Epithelial cell of esophagus (primary cell): ENCODE data around the gene TP53RK.
A peak's percentile ranks its signal among the peaks of the same experiment; 100 is the strongest.
"Not testable (repeated sequence)": the region's sequence is repeated elsewhere in the genome, so short reads cannot be mapped to it uniquely, and the experiment has no call there.

Experiments used
- DNase-seq: peaks from one replicate; pipeline ENCODE4 v3.0.0; 2010; ENCODE audit warnings: low read depth
- H3K4me3 ChIP-seq: 2 replicates; pipeline ENCODE4 v1.5.1; 2011; ENCODE audit warnings: mild to moderate bottlenecking, low read length, control low read depth
- CTCF ChIP-seq: IDR thresholded peaks from 2 replicates; pipeline ENCODE4 v1.5.1; 2011; ENCODE audit warnings: low read depth, mild to moderate bottlenecking, low read length, control low read depth, inconsistent platforms; ENCODE audit not compliant: insufficient read depth; ENCODE audit errors: missing control alignments

TP53RK gene

DNA sequence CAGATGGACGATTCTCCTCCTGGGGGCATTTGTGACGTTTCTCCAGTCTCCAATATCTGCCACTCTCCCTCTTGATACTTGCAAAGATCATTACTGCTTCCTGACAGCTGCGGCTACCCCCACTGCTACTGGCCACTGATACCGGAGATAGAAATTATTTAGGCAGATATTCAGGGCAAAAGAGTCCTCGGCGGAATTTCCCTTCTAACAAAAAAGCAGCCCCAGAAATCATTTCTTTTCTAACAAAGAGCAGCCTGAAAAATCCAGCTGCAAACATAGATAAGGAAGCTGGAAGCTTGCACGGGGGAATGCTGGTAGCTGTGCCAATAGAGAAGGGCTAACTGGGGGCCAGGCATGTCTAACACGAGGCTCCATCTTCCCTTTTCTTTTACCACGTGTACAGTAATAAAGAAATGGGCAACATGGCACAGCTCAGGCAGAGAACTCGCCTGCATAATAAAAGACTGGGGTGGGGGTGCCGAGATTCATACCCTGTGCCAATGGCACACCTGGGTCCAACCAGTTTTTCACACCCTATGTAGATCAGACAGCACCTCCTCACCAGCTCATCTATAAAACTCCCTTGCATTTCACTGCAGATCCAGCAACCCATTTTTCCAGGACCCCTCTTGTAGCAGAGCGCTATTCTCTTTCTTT, 6.1 kb downstream of the TP53RK start:
- TF ChIP-seq CTCF, result no peak
- no peak for DNase-seq
- H3K4me3 ChIP-seq, result peak overlapping the region; percentile 70

GRCh38 chr20:46682063-46682821, 7.0 kb downstream of the TP53RK start:
- no peak for TF ChIP-seq CTCF
- no peak overlapping the region for H3K4me3 ChIP-seq
- DNase-seq, result peak; percentile 21

DNA sequence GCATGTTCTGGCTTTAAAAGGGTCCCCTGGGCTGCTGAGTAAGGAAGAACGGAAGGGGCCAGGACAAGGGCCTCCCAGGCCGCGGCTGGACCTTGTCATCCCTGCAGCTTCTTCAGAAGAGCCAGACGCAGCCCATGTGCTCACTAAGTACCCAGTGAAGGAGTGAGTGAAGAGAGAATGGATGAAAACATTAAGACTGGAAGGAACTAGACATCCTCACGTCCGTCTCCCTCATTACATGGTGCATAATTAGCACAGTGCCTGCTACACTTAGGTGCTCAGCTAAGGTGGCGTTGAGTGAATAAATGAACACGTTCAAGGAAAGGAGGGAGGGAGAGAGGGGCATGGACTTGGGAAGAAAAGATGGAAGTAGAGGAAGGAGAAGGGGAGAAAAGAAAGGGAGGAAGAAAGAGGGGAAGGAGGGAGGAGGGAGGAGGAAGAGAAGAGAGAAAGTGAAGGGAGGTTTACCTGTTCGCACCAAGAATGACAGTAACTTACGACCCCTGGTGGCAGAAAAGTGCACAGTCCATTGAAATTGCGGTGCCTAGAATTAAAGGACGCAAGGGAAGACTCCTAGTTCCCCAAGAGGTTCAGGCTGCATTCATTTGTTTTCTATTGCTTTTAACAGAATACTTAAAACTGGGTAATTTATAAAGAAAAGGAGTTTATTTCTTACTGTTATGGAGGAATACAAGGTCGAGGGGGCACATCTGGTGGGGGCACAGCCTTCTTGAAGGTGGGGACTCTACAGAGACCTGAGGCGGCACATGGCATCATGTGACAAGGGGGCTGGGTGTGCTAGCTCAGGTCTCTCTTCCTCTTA, 8.0 kb downstream of the TP53RK start:
- peak; percentile 85 for TF ChIP-seq CTCF
- DNase-seq, result peak; percentile 72
- no peak overlapping the region for H3K4me3 ChIP-seq

- H3K4me3 ChIP-seq, result no peak overlapping the region
- no peak for TF ChIP-seq CTCF
- DNase-seq, result no peak
Measured at GRCh38 chr20:46680684-46681031, 8.6 kb downstream of the TP53RK start.

DNA sequence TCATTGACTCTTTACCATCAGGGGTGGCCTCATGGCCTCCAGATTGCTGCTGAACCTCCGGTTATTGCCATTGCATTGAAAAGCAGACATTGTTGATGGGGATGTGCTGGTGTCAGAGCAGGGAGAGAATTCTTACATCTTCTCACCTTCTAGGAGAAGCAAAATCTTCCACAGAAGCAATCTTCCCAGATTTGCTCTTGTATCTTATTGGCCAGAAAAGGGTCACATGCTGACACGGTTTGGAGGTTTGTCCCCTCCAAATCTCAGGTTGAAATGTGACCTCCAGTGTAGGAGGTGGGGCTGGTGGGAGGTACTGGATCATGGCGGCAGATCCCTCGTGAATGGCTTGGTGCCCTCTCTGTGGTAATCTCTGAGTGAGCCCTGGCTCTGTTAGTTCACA, 10.7 kb downstream of the TP53RK start:
- no peak overlapping the region for H3K4me3 ChIP-seq
- no peak for TF ChIP-seq CTCF
- no peak for DNase-seq

GRCh38 chr20:46677608-46678007, 11.6 kb downstream of the TP53RK start:
- TF ChIP-seq CTCF, result no peak
- no peak overlapping the region for H3K4me3 ChIP-seq
- no peak for DNase-seq

DNA sequence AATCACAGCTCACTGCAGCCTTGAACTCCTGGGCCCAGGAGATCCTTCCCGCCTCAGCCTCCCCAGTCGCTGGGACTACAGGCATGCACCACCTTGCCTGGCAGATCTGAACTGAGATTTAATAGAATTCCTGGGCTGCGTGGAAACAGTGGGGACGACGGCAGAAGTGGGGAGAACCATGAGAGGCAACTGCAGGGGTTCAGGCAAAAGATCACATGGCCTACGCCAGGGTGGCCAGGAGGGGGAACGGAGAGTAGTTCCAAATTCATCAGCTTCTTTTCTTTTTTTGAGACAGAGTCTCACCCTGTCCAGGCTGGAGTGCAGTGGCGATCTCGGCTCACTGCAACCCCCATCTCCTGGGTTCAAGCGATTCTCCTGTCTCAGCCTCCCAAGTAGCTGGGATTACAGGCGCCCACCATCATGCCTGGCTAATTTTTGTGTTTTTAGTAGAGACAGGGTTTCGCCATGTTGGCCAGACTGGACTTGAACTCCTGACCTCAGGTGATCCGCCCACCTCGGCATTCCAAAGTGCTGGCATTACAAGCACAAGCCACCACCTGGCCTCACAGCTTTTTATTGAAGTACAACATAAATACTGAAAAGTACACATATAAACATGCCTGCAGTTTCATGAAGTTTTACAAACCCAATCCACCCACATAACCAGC, 12.5 kb downstream of the TP53RK start:
- not testable (repeated sequence) for DNase-seq

More for the DNA sequence above, 12.5 kb downstream of the TP53RK start:
- H3K4me3 ChIP-seq, result not testable (repeated sequence)
